BLaER1 treated with 17β-estradiol and CSF1 and Interleukin-3, amounts not matched to agents 10 nM and 100 nM (cell line): ENCODE results near the gene NDUFV2.

Source experiments
- H3K27ac ChIP-seq, 11 experiments: shearing (Covaris generic); formaldehyde crosslinking; 2 replicates each; pipeline ENCODE4 v1.8.1; 2022
- H3K27me3 ChIP-seq, 11 experiments: shearing (Covaris generic); formaldehyde crosslinking; 2 replicates each; pipeline ENCODE4 v1.8.1; 2022
- H3K36me3 ChIP-seq, 11 experiments: shearing (Covaris generic); formaldehyde crosslinking; 2 replicates each; pipeline ENCODE4 v1.8.1; 2022
- H3K4me1 ChIP-seq, 10 experiments: shearing (Covaris generic); formaldehyde crosslinking; 2 replicates each; pipeline ENCODE4 v1.8.1; 2022
- H3K4me2 ChIP-seq, 11 experiments: shearing (Covaris generic); formaldehyde crosslinking; 2 replicates each; pipeline ENCODE4 v1.8.1; 2022
- H3K4me3 ChIP-seq, 10 experiments: shearing (Covaris generic); formaldehyde crosslinking; 2 replicates each; pipeline ENCODE4 v1.8.1; 2022
- H3K9ac ChIP-seq, 11 experiments: shearing (Covaris generic); formaldehyde crosslinking; 2 replicates each; pipeline ENCODE4 v1.8.1; 2022
- H3K9me3 ChIP-seq, 11 experiments: shearing (Covaris generic); formaldehyde crosslinking; replicated peaks in 1 of 11; 2 replicates each; pipeline ENCODE4 v1.8.1; 2022
- H4K20me1 ChIP-seq, 11 experiments: shearing (Covaris generic); formaldehyde crosslinking; 2 replicates each; pipeline ENCODE4 v1.8.1; 2022
- Cebpa-rat ChIP-seq, 11 experiments: shearing (Covaris generic); IDR thresholded peaks; 2 replicates each; pipeline ENCODE4 v1.8.1; 2022

The NDUFV2 gene

GRCh38 chr18:9133225-9133624 lies 30.7 kb downstream of the NDUFV2 start:
- Histone ChIP-seq H3K36me3 (peaks cover 66 to 73% (median 70%) of the 10 kb centered on the region in 11 experiments), H3K4me1 (peaks cover 16 to 22% (median 19%) of the 10 kb centered on the region in 10 experiments), H3K27ac (no peak overlapping the region), H3K9ac (0 out of 22 replicates have a peak overlapping the region, but pooled peaks of 1 of the 11 experiments have one; percentile 20), H3K27me3 (no peaks in the 10 kb centered on the region), H4K20me1 (peaks cover 8 to 71% (median 31%) of the 10 kb centered on the region in 11 experiments; a peak in 19 of 22 replicates), H3K4me2 (no peak overlapping the region), H3K4me3 (no peak overlapping the region), H3K9me3 (no peaks in the 10 kb centered on the region)
- no peak for TF ChIP-seq Cebpa-rat (IDR thresholded peaks at IDR 0.05)

GRCh38 chr18:9135081-9135911 lies 32.8 kb downstream of the NDUFV2 start:
- H3K9me3 ChIP-seq: no peaks in the 10 kb centered on the region
- H3K27ac ChIP-seq: peak overlapping the region; percentile 64 to 96 (median 90); a peak in 19 of 22 replicates
- peaks cover 35 to 42% (median 40%) of the 10 kb centered on the region in 10 experiments for H3K4me1 ChIP-seq
- peaks cover 10 to 71% (median 41%) of the 10 kb centered on the region in 11 experiments; a peak in 19 of 22 replicates for H4K20me1 ChIP-seq
- peaks cover 46 to 52% (median 50%) of the 10 kb centered on the region in 11 experiments for H3K36me3 ChIP-seq
- H3K4me3 ChIP-seq: peak overlapping the region; percentile 69 to 91 (median 79)
- peak overlapping the region; percentile 87 to 97 (median 95) for H3K4me2 ChIP-seq
- TF ChIP-seq Cebpa-rat (IDR thresholded peaks at IDR 0.05): no peak
- no peaks in the 10 kb centered on the region for H3K27me3 ChIP-seq
- H3K9ac ChIP-seq: peak overlapping the region; percentile 83 to 95 (median 90)

- H3K9me3 ChIP-seq: no peaks in the 10 kb centered on the region
- H3K27me3 ChIP-seq: no peaks in the 10 kb centered on the region
- peaks cover 10 to 71% (median 45%) of the 10 kb centered on the region in 11 experiments; a peak in 19 of 22 replicates for H4K20me1 ChIP-seq
- H3K4me1 ChIP-seq: peaks cover 38 to 49% (median 45%) of the 10 kb centered on the region in 10 experiments
- peak overlapping the region; percentile 64 to 96 (median 90) for H3K27ac ChIP-seq
- H3K36me3 ChIP-seq: peaks cover 40 to 46% (median 43%) of the 10 kb centered on the region in 11 experiments
- TF ChIP-seq Cebpa-rat (IDR thresholded peaks at IDR 0.05): no peak
- H3K4me2 ChIP-seq: peak overlapping the region; percentile 87 to 97 (median 95)
- peak overlapping the region; percentile 69 to 91 (median 79) for H3K4me3 ChIP-seq
- peak overlapping the region; percentile 83 to 95 (median 90) for H3K9ac ChIP-seq
These were observed 33.4 kb downstream of the NDUFV2 start for GRCh38 chr18:9135912-9136314.

GRCh38 chr18:9136315-9137155 lies 34.0 kb downstream of the NDUFV2 start, which contains the start of gene ANKRD12:
TSS of gene ANKRD12 (plus strand) at chr18:9136781. CDS start at chr18:9182433, 45,652 bp downstream.
- Histone ChIP-seq H3K4me2 (peak within 1 kb of the TSS; percentile 92 to 98 (median 96)), H3K9ac (peak within 1 kb of the TSS; percentile 83 to 95 (median 91)), H3K27ac (peak within 1 kb of the TSS; percentile 81 to 96 (median 90)), H3K4me1 (peaks cover 38 to 54% (median 48%) of the 10 kb centered on the region in 10 experiments), H3K9me3 (no peaks in the 10 kb centered on the region), H3K36me3 (peaks cover 33 to 40% (median 37%) of the 10 kb centered on the region in 11 experiments), H3K27me3 (no peaks in the 10 kb centered on the region), H4K20me1 (peaks cover 10 to 71% (median 49%) of the 10 kb centered on the region in 11 experiments; a peak in 19 of 22 replicates), H3K4me3 (peak within 1 kb of the TSS; percentile 69 to 91 (median 79))
- TF ChIP-seq Cebpa-rat (IDR thresholded peaks at IDR 0.05): no peak

- Histone ChIP-seq H3K9ac (peak overlapping the region; percentile 83 to 95 (median 91)), H3K4me2 (peak overlapping the region; percentile 74 to 98 (median 92)), H3K4me1 (peaks cover 38 to 63% (median 49%) of the 10 kb centered on the region in 10 experiments), H3K27ac (peak overlapping the region; percentile 81 to 96 (median 90)), H3K9me3 (no peaks in the 10 kb centered on the region), H4K20me1 (peaks cover 10 to 74% (median 49%) of the 10 kb centered on the region in 11 experiments; a peak in 19 of 22 replicates), H3K27me3 (no peaks in the 10 kb centered on the region), H3K4me3 (peak overlapping the region; percentile 69 to 91 (median 79)), H3K36me3 (peaks cover 24 to 31% (median 28%) of the 10 kb centered on the region in 11 experiments; a peak in 20 of 22 replicates)
- no peak for TF ChIP-seq Cebpa-rat (IDR thresholded peaks at IDR 0.05)
These were observed 34.9 kb downstream of the NDUFV2 start for GRCh38 chr18:9137168-9138066.

- Histone ChIP-seq H3K27ac (peak overlapping the region in 3 of 11 experiments; percentile 4 to 96 (median 31); a peak in 6 of 22 replicates), H3K4me3 (peak overlapping the region in 4 of 10 experiments; percentile 14 to 81 (median 71); a peak in 8 of 20 replicates), H3K27me3 (no peaks in the 10 kb centered on the region), H3K4me1 (peaks cover 45 to 78% (median 55%) of the 10 kb centered on the region in 10 experiments), H3K9ac (peak overlapping the region; percentile 17 to 95 (median 40); a peak in 17 of 22 replicates), H3K4me2 (peak overlapping the region; percentile 74 to 98 (median 92)), H4K20me1 (peaks cover 10 to 74% (median 40%) of the 10 kb centered on the region in 11 experiments; a peak in 18 of 22 replicates), H3K36me3 (peaks cover 3 to 13% (median 8%) of the 10 kb centered on the region in 11 experiments; a peak in 17 of 22 replicates), H3K9me3 (no peaks in the 10 kb centered on the region)
- TF ChIP-seq Cebpa-rat (IDR thresholded peaks at IDR 0.05): no peak
These were observed 37.0 kb downstream of the NDUFV2 start for GRCh38 chr18:9139400-9140039.

- Histone ChIP-seq H4K20me1 (peaks cover 10 to 80% (median 42%) of the 10 kb centered on the region in 11 experiments; a peak in 18 of 22 replicates), H3K4me2 (peak overlapping the region; percentile 74 to 98 (median 92); a peak in 19 of 22 replicates), H3K4me1 (peaks cover 41 to 76% (median 50%) of the 10 kb centered on the region in 10 experiments), H3K27me3 (no peaks in the 10 kb centered on the region), H3K27ac (peak overlapping the region in 2 of 11 experiments; percentile 12 to 28; a peak in 1 of 22 replicates), H3K9me3 (no peaks in the 10 kb centered on the region), H3K9ac (peak overlapping the region in 7 of 11 experiments; percentile 29 to 95 (median 40); a peak in 11 of 22 replicates), H3K4me3 (peak overlapping the region in 3 of 10 experiments; percentile 71 to 81 (median 71); a peak in 5 of 20 replicates), H3K36me3 (peaks cover 0 to 5% (median 0%) of the 10 kb centered on the region in 11 experiments; a peak in 4 of 22 replicates)
- no peak for TF ChIP-seq Cebpa-rat (IDR thresholded peaks at IDR 0.05)
These were observed 37.9 kb downstream of the NDUFV2 start for GRCh38 chr18:9140381-9140780.
